ENCODE results near the gene SCARB1.

The SCARB1 gene

GRCh38 chr12:124861898-124862676, 1.6 kb downstream of the SCARB1 start:
- DNase-seq = no peak

DNA sequence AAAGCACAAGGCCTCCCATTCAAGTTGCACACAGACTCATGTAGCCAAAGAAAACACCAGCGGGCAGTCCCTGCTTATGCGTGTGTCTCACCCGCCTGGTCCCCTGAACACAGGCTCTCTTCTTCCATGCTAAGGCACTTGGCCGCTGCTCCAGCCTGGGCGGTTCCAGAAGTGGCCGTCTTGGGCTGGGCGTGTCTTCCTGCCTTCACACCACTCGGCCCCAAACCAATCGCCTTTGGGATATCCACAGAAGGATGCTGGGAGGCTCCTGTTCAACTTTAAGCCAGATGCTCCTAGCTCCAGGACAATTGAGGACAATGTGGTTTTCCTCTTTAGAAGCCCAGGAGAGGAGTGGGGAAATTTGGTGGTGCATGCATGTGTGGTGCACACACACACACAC, 2.2 kb downstream of the SCARB1 start:
- DNase-seq = no peak

GRCh38 chr12:124857921-124858461, 5.7 kb downstream of the SCARB1 start:
- no peak for DNase-seq

- no peak for DNase-seq
Observed at GRCh38 chr12:124856842-124857178, 6.9 kb downstream of the SCARB1 start.

DNA sequence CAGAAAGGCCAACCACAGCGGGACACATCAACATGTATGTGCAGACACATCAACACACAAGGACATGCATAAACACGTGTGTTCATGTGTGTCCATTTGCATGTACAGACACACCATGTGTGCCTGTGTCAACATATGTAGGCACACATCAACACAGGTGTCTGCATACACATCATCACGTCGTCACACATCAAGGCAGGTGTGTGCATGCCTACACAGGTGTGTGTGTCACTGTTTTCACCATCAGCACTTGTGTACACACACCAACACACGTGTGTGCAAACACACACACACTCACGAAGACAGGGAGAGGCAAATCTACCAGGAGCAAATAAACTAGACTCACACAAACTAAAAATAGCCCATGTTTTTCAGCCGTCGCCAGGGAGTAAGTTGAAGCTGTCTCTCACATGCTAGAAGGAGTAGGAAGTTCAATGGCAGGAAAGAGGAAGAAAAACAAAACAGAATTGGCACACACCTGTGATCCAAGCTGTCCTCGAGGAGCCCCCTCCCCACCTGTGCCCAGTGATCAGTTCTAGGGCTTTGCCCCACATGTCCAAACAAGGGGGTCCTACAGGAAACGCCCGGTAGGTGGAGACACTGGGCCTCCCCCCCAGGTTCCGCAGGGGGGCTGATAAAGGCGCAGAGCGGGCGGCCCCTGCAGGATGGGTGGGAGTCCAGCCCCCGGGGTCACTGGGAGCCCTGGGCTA, 7.4 kb downstream of the SCARB1 start:
- DNase-seq = no peak

DNA sequence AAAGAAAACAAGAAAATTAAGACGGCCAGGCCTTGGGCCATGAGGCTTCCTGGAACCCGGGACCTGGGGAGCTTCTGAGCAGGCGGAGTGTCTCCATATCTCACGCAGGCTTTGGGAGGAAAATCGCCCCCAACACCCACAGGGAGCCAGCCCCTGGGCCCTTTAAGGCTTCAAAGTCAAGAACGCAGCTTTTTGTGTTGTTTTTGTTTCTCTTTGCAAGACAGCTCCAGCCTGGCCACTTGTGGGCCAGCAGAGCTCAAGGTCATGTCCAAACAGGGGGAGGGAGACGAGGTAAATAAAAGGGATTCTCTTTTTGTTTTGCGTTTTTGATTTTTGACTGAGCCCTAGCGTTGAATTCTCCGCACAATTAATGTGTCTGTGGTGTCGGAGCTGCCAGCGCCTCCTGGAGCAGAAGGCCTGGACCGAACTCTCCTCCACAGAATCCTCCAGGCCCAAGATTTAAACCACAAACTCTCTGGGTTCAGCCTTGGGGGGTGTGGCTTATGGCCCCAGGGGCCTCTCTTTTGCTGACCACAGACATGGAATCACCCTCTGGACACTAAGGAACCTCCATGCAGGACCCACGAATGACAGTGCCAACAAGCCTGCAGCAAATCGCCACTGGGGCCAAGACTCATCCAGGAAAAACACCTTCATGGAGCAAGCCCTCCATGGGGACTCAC, 8.2 kb downstream of the SCARB1 start:
- no peak for DNase-seq

- no peak for DNase-seq
Observed at GRCh38 chr12:124854637-124855184, 9.0 kb downstream of the SCARB1 start.

- no peak for DNase-seq
Observed at GRCh38 chr12:124853781-124854636, 9.7 kb downstream of the SCARB1 start.

DNA sequence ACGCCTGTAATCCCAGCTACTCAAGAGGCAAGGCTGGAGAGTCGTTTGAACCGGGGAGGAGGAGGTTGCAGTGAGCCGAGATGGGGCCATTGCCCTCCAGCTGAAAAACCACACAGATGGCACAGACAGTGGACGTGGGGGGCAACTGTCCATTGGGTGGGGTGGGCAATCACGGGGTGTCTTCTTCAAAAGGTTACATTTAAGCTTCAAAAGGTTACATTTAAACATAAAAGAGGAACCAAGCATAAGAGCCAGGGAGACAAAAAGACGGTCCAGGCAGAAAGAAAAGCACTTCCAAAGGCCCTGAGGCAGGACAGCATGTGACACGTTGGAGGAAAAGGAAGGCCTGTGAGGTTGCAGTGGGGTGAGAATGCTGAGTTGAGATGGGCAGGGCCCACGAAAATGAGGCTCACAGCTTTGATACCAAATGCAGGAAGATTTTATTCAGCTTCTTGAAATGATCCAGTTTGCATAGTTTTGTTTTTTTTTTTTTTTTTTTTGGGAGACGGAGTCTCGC, 10.7 kb downstream of the SCARB1 start:
- DNase-seq = no peak

GRCh38 chr12:124852329-124852831, 11.3 kb downstream of the SCARB1 start:
- DNase-seq = no peak

DNA sequence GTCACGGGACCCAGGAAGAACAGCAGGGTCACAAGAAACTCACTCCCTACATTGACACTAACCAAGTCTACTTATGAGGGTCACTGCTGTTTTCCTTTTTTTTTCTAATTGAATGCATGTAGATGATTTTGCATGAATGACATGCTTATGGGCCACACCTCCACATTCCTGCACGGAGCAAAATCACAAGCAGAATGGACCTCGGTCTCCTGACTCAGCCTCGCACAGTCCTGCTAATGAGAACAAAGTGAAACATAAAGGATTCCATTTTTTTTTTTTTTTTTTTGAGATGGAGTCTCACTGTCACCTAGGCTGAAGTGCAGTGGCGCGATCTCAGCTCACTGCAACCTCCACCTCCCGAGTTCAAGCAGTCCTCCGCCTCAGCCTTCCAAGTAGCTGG, 12.3 kb downstream of the SCARB1 start:
- DNase-seq = no peak

DNA sequence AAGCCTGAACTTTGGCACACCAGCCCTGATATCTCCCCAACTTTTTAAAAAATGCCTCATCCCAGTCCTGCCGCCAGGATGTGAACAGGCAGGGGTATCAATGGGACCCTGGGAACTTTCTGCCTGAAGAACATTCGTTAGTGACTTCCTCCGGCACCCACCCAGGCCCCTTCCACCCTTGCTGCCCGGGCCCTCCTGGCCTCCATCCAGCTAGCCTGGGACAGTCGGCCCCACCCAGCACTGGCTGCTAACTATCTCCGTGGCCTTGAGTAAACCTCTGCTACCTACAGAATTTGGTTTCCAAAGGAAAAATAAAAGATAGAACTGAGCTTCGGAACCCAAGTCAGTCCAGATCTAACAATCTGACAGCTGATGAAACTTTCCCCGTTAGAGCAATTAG, 14.3 kb downstream of the SCARB1 start:
- DNase-seq = no peak

GRCh38 chr12:124848621-124849380, 14.9 kb downstream of the SCARB1 start:
- no peak for DNase-seq

- no peak for DNase-seq
Observed at GRCh38 chr12:124847113-124848074, 16.3 kb downstream of the SCARB1 start.

- DNase-seq = no peak
Observed at GRCh38 chr12:124844411-124845397, 19.0 kb downstream of the SCARB1 start.

DNA sequence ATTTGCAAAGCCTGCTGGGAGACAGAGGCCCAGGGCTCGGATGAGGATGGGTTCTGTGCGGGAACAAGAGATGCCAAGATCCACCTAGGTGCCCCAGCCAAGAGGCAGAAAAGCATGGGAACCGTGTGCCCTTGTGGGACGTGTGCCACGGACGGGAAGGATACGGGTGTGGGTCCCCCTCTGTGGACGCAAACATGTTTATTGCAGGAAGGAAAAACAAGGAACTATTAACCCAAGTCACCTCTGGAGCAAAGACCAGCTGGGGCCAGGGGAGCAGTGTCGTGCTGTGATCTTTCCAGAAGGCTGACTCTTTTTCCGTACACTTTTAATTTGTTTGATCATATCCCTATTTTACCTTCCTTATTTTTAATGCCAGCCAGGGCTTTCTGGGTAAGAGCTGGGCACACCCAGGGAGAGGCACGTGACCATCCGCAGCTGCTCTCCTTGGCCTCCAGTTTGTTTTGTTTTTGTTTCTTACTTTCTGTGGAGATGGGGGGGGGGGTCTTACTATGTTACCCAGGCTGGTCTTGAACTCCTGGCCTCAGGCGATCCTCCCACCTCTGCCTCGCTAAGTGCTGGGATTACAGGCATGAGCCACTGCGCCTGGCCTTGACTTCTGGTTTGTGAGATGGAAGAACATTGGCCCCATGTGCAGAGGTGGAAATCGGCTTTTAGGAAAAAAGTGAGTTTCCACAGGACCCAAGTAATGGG, 20.7 kb downstream of the SCARB1 start:
- no peak for DNase-seq

DNA sequence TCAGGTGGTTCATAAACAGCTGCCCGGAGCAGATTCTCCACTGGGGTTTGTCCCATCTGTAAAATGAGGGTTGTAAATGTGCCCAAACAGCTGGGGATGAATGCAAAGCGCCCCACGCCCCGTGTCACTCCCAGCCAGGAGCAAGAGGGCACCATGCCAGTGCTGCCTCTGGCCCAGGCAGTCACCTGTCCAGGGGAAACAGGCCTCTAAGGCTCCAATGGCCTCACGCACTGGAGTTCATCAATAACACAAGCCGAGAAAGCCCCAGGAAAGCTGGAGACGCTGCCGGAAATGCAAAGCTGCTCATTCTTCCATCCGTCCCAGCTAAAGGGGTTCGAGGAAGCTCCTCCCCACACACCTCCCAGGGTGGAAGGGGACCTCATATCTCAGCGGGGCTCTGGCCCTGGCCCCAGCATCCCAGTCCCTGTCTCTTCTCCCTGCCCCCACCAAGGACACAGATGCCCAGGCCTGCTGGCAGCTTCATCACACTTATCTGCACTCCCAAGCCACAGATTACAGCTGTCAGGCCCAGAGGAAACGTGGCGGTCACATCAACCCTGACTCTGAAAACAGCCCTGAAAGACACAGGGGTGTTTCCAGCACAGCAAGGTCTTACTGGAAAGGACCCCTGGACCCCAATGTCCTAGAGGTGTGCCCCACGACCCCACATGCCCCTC, 21.5 kb downstream of the SCARB1 start:
- DNase-seq = no peak
